HG03520 (cell line): Measurements from ENCODE around the gene BMP10.

ENCODE experiments used
- ATAC-seq: cut with Tn5 transposase; IDR thresholded peaks from one replicate; pipeline ENCODE4 v1.9.1; 2021; ENCODE audit warnings: mild to moderate bottlenecking, moderate library complexity; ENCODE audit not compliant: unreplicated experiment

BMP10 gene

GRCh38 chr2:68825866-68826265 is 45.3 kb downstream of the BMP10 start:
- no peak for ATAC-seq

- no peak for ATAC-seq
Observed at GRCh38 chr2:68824831-68825230, 46.4 kb downstream of the BMP10 start.

- ATAC-seq, result no peak
Observed at GRCh38 chr2:68822207-68822872, 48.9 kb downstream of the BMP10 start.

GRCh38 chr2:68819556-68819955 is 51.6 kb downstream of the BMP10 start:
- no peak for ATAC-seq

- no peak for ATAC-seq
Observed at GRCh38 chr2:68817306-68817705, 53.9 kb downstream of the BMP10 start.
